ENCODE results near the gene TMEM181. TPM values are rescaled to one million over a fixed set of nuclear protein-coding genes. Genes with fewer than 3 reads are reported as not detected.
"Not testable (repeated sequence)": the region's sequence is repeated elsewhere in the genome, so short reads cannot be mapped to it uniquely, and the experiment has no call there.

TMEM181 gene
- total RNA-seq, 1 donor from 2014 or later = 18.4 TPM

DNA sequence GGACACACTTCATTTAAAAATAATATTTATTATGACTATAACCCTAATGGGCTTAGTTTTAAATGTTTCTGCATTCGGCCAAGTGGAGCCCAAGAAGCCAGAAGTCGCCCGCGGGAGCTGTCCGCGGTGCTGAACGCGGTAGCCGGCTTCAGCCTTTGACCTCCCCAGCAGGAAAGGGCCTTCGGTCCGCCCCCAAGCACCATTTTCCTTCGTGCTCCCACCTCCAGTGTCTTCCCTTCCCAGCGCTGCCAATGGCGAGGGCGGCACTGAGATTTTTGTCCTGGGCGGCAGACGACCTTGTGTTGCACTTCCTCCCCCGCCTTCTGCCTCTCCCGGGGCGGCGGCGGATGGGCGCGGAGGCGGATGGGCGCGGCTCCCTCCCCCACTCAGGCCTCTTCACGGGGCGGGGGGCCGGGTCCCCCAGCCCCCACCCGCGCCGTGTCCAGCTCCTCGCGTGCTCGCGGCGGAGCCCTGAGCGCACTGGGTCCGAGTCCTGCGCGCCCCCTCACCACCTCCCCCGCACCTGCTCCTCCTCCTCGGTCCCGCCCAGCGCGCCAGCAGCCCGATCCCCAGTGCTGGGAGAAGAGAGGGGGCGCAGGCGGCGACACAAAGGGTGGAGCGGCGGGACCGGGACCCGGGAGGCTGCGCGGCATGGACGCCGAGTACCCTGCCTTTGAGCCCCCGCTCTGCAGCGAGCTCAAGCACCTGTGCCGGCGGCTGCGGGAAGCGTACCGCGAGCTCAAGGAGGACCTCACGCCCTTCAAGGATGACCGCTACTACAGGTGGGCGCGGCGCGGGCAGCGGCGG lies 23.6 kb upstream of the TMEM181 start:
- DNase-seq (ENCODE audit: low spot score) = peak; percentile 76
- intact Hi-C loops (cut with DNase I) = no loop called here
- ATAC-seq = peak; percentile 68

DNA sequence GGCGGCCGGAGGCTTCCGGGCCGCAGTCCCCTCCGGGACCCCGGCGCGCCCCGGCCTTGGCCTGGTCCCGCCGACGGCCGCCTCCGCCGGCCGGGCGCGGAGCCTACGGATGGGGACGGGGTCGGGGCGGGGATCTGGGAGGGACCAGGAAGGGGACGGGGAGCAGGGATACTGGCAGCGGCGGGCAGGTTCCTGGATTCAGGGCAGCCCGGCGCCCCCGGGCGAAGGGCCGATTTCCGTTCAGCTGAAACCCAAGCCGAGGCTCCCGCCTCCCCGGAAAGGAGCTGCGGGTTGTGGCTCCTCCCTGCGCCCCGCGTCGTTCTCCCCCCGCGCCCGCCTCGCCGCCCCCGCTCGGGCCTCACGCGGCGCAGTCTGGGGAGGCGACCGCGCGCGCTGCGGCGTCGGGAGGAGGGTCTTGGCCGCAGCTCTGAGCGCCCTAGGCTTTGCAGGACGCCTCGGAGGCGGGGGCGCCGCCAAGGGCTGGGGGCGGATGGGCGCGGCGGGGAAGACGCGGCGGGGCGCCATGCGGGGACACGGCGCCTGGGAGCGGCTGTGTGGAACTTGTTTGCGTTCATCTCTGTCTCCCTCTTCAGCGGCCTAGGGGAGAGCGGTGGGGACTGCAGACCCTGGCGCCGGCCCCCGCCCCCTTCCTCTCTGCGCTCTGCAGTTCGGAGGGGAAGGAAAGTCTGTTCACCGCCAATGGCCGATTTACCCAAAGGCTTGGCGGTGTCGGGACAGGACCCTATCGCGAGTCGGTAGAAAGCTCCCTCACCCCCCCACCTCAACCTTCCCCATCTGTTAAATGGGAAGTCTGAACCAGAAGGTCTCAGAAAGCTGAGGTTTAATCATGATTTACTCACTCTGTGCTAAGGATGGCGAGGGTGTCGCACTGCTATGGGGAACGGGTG lies 22.7 kb upstream of the TMEM181 start:
- intact Hi-C loops (cut with DNase I) = no loop called here
- no peak for ATAC-seq

DNA sequence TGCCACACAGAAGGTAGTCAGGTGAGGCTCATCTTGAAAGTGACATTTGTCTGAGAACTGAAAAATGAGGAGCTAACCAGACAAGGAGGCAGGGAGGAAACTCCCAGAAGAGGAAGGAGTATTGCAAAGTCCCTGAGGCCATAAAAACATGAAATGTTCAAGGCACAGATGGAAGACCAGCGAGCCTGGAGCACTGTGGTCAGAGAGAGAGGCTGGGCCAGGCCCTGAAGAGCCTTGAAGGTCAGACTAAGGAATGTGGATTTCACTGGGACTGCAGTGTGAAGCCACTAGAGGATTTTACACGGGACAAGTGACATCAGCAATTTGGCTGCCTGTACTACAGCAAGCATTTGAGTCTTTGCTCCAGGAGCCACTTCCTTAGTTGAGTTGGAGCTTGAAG lies 21.1 kb upstream of the TMEM181 start:
- no peak for DNase-seq (ENCODE audit: low spot score)
- ATAC-seq = no peak
- intact Hi-C loops (cut with DNase I) = no loop called here

More for the DNA sequence above, 22.7 kb upstream of the TMEM181 start:
- DNase-seq (ENCODE audit: low spot score) = no peak

GRCh38 chr6:158539413-158539812 lies 20.5 kb upstream of the TMEM181 start:
- ATAC-seq (no peak), DNase-seq (ENCODE audit: low spot score) (no peak)
- intact Hi-C loops (cut with DNase I) = no loop called here

GRCh38 chr6:158539881-158540280 lies 20.0 kb upstream of the TMEM181 start:
- DNase-seq (ENCODE audit: low spot score) = no peak
- intact Hi-C loops (cut with DNase I) = no loop called here
- no peak for ATAC-seq

DNA sequence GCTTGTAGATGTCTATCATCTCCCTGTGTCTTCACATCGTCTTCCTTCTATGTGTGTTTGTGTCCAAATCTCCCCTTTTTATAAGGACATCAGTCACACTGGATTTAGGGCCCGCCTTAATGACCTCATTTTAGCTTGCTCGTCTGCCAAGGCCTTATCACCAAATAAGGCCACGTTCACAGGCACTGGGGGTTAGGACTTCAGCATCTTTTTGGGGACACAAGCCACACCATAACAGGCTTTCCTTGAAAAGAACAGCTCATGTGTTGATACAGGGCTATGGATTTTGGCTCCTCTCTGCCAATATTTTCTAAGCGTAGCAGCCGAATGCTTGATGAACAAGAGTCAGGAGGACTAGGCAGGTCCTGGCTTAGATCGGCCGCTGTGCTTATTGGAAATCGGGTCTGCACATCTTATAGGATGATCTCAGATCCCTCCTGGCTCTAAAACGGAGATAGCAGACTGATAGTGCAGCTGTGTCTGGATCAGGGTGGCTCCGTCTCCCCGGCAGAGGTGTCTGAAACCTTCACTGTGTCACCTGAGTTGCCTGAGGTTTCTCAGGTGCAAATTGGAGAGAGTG lies 16.2 kb upstream of the TMEM181 start:
- intact Hi-C loops (cut with DNase I) = no loop called here
- DNase-seq (ENCODE audit: low spot score) (no peak), ATAC-seq (no peak)

- intact Hi-C loops (cut with DNase I) = no loop called here
- ATAC-seq = no peak
- DNase-seq (ENCODE audit: low spot score) = no peak
Observed at GRCh38 chr6:158544428-158544827, 15.5 kb upstream of the TMEM181 start.

DNA sequence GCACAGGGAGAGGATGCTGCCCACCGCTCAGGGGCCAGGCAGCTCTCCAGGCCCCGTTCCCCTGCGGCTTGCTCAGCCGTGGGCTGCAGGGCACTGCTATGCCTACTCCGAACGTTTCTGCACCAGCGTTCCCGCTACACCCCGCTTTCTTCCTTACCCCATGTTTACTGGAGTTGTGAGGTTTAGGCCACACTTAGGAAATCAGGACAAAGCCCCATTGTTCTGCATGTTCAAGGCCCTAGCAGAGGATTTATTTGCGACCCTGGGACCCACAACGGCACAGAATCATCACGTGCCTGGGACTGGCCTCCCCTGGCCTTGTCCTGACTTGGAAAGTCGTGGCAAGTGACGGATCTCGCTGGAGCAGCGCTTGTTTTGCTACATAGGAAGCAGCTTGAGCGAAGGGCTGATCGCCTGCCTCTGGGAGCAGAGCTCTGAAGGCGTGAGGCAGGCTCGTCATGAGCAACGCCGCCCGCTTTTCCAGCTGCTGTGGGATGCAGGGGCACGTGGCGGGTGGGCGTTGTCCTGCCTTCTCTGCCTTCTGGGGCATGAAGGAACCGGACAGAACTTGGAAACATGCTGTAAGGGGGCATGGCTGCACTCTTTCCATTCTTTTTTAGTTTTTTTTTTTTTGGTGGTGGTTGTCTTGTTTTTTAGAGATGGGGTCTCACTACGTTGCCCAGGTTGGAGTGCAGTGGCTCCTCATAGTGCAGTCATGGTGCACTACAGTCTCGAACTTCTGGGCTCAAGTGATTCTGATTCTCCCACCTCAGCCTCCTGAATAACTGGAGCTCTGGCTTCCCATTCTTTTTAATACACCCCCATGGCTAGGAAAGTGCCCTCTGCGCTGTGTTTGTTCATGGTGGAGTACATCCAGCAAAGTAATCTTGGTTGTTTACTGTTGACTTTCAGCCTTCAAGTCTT lies 14.6 kb upstream of the TMEM181 start:
- intact Hi-C loops (cut with DNase I) = no loop called here
- ATAC-seq = peak; percentile 42
- no peak for DNase-seq (ENCODE audit: low spot score)

- intact Hi-C loops (cut with DNase I) = no loop called here
- DNase-seq (ENCODE audit: low spot score) (no peak), ATAC-seq (no peak)
Observed at GRCh38 chr6:158548418-158549161, 11.3 kb upstream of the TMEM181 start.

DNA sequence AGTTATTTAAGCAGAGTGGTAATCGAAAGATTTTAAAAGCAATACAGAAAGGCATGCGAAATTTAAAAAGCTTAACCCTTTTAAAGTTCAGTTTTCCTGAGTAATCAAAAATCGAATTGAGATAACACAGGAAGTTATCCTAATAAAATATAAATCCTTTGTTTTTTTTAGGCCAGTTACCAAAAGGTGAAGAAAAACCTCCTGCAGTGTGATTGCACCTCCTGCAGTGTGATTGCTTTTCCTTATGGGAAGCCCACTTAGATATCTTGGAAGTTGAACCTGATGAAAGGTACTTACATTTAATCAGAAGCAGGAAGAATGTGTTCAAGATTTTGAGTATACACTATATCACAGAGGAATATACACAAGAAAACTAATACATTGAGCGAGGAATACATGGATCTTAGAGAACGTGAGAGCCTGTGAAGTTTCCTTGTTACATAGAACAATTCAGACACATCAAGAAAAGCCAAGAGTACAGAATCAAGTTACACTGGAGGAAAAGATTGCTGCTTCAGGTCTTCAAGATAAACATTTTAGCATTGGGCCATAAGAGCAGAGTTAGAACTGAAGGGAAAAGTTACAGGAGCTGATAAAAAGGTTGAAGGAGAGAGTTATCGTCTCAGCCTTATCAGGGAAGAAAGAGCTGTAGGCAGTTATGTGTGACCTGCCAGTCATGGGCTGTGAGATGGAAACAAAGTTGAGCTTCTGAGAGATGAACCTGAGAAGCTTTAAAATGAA lies 7.7 kb upstream of the TMEM181 start:
- intact Hi-C loops (cut with DNase I) = no loop called here
- ATAC-seq (no peak), DNase-seq (ENCODE audit: low spot score) (no peak)

GRCh38 chr6:158552796-158553138 lies 7.1 kb upstream of the TMEM181 start:
- ATAC-seq (no peak), DNase-seq (ENCODE audit: low spot score) (no peak)
- intact Hi-C loops (cut with DNase I) = no loop called here

- intact Hi-C loops (cut with DNase I) = no loop called here
- ATAC-seq (no peak), DNase-seq (ENCODE audit: low spot score) (no peak)
Observed at GRCh38 chr6:158554611-158555361, 5.1 kb upstream of the TMEM181 start.

- DNase-seq (ENCODE audit: low spot score) (no peak), ATAC-seq (no peak)
- intact Hi-C loops (cut with DNase I) = no loop called here
Observed at GRCh38 chr6:158556113-158556512, 3.8 kb upstream of the TMEM181 start.

DNA sequence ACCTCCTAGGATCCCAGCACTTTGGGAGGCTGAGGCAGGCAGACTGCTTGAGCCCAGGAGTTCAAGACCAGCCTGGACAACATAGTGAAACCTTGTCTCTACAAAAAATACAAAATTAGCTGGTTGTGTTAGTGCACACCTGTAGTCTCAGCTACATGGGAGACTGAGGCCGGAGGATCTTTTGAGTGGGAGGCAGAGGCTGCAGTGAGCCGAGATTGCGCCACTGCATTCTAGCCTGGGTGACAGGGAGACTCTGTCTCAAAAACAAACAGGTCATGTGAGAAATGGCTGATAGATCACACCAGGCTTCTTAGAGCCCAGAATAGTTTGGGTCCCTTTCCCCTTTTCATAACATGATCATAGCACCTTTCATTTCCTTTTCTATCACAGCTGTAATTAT lies 2.8 kb upstream of the TMEM181 start:
- intact Hi-C loops (cut with DNase I); ATAC-seq; DNase-seq (ENCODE audit: low spot score): not testable (repeated sequence)

GRCh38 chr6:158557927-158558326 lies 2.0 kb upstream of the TMEM181 start:
- ATAC-seq = no peak
- intact Hi-C loops (cut with DNase I) = no loop called here
- DNase-seq (ENCODE audit: low spot score) = no peak

- no peak for DNase-seq (ENCODE audit: low spot score)
Observed at GRCh38 chr6:158558415-158559306, 1.2 kb upstream of the TMEM181 start.

More at GRCh38 chr6:158558415-158559306, 1.2 kb upstream of the TMEM181 start:
- intact Hi-C loops (cut with DNase I) = no loop called here
- ATAC-seq = no peak
